Non-pigmented ciliary epithelial cell (primary cell): ENCODE measurements around the gene RPTN.
"Not testable (repeated sequence)": the region's sequence is repeated elsewhere in the genome, so short reads cannot be mapped to it uniquely, and the experiment has no call there.

Source experiments
- DNase-seq: peaks from one replicate; pipeline ENCODE4 v3.0.0-alpha.2; 2010; ENCODE audit warnings: low read depth

RPTN gene

DNA sequence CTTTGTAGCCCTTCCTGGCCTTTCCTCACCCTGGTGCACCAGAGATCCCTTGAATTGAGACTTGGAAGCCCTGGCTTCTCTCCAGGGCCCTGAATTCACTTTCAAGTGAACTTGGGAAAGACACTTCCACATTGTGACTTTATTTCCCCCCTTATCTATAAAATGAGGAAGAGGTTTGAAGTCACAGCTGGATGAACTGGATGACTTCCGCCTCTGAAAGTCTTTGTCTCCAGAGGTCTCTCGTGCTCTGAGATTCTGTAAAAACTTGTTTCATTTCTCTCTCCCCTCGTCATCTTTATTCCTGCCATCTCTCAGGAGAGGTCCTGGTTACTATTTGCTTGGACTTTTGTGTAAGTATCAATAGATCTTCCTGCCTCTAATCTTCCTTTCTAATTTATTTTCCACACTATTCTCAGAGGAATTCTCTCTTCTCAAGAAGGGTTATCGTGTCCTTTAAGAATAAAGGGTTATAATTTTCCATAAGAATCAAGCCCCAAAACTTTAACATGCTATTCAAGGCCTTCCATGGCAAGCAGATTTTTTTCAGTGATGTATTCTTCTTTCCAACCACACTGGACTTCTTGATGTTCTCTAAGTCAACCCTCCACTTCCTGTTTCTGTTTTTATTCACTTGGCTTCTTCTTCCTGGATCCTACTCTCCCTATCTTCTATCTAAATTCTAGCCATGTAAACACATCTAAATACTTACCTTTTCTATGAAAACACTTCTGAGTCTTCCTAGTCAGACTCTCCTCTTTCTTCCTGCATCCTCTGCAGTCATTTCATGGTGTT, 6.5 kb upstream of the RPTN start:
- no peak for DNase-seq

DNA sequence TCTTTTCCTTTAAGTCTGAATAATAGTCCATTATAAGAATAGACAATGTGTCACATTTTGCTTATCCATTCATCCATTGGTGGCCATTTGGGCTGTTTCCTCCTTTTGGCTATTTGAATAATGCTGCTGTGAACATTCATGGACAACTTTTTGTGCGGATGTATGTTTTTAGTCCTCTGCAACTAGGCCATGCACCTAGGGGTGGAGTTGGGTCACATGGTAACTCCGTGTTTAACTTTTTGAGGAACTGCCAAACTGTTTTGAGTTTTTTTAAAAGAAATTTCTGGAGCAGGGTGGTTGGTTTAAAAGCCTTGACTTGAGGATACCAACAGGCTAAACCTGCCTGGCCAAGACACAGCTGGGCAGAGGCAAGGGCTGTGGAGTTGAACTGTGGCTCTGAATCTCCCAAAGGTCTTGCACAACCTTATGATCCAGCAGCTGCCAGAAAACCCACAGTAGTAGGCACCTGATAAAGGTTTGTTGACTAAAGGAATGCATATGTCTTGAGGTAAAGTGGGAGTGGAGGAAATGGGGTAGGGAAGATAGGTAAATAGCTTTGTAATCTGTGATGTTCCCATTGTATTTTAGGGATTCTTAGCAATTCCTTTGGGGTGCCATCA, 5.6 kb upstream of the RPTN start:
- no peak for DNase-seq

DNA sequence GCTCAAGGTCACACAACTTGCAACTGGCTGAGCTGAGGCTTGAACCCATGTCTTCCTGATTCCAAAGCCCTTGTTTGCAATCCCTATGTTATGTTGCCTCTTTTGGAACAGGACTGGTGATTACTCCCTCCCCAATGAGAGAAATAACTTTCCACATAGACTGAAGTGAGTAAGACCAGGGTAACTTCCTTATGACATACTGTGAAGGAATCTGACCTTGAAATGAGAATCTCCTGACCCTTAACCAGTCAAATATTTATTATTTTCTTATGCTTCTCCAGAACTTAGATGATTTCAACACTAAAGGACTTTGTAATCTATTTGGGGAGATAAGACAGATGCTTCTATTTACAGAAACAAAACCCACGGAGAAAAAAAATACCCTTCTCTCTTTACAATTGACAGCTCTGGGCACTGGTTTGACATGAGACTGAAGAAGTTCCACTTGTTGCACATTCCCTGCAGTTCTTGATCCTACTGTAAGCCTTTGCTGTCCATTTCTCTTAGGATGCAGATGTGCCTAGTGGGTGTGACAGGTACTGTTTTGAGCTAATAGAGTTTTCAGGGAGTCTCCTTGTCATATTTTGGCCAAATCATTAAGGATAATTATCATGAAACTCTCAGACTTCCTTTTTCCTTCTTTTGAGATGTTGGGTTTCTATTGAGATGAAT, 3.9 kb upstream of the RPTN start:
- DNase-seq: peak; percentile 88

DNA sequence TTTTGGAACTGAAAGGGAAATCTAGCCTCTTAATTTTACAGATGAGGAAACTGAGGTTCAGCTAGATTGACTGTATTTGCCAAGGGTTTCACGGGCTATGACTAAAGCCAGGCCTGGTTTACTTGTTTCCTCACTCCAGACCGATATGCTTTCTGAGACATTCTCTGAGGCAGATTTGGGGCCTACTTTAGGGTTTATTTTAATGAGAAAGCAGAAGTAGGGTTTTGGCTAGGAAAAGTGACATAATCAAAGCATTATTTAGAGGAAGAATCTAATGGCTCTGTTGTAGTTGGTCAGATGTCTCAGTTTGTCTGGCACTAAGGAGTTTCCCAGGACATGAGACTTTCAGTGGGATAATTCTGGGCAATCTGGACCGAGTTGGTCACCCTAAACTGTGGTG, 1.5 kb upstream of the RPTN start:
- DNase-seq: no peak

DNA sequence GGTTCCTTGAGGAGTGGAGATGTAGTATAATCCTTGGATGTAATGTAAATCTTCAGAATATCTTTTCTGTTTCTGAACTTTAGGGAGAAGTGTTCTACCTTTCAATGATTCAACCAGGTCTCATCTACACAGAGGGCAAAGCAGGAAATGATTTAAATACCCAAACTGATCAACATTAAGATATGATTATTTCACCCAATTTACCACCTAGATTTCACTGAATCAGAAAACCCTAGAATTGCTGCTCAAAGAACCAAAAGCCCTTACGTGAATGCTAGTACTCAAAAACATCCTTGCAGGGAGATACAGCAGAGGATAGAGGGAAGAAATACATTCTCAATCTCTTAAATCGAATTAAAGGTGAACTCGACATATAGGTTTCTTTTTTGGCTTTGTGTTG, 5.0 kb downstream of the RPTN start:
- DNase-seq: no peak

DNA sequence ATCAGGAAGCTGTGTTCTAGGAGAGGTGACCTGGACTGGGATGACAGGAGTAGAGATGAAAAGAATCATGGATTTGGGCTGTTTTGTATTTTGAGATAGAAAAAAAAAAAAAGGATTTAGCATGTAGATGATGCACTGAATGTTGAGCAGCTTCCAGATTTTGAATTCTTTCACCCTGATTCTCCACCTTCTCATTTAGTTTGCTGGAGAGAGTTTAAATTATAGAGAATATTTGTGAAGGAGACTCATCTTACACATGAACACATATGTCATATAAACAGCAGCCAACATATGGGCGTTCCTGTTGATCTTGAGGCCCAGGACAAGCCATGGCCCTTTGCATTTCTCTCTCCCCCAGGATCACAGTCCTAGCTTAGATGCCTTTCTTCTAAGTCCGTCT, 7.4 kb downstream of the RPTN start:
- DNase-seq: no peak

DNA sequence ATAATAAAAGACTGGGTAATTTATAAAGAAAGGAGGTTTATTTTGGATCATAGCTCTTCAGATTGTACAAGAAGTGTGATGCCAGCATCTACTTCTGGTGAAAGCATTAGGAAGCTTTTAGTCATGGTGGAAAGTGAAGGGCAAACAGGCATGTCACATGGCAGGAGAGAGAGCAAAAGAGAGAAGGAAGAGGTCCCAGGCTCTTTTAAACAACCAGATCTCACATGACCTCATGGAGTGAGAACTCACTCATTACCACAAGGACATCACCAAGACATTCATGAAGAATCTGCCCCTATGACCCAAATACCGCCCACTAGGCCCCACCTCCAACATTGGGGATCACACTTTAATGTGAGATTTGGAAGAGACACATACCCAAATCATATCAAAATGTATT, 10.0 kb downstream of the RPTN start:
- DNase-seq: no peak

DNA sequence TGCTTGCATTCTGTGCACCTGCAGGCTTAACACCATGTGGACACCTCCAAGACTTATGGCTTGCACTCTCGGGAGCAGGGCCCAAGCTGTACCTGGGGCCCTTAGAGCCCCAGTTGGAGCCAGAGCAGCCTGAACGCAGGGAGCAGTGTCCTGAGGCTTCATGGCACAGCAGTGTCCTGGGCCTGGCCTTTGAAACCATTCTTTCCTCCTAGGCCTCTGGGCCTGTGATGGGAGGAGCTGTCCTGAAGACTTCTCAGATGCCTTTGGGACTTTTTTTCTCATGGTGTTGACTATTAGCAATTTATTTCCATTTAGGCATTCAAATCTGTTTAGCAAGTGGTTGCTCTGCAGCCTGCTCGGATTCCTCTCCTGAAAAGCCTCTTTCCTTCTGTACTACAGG, 11.0 kb downstream of the RPTN start:
- no peak for DNase-seq

DNA sequence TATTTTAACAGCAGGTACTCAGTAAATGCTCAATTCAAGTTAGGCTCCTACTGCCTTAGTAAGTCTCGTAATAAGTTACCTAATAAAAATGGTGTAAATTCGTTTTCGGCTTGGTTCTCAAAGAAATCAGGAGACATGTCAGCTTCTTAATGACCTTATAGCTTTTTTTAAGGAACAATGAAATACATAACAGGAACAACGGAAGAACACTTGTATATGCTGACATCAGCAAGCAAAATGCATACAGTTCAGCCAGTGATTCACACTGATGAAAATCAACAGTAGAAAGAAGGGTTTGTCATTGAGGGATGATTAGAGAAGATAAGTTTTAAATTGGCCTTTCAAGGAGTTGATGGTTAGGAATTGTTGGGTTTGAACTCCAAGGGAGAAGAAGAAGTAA, 13.3 kb downstream of the RPTN start:
- no peak for DNase-seq

DNA sequence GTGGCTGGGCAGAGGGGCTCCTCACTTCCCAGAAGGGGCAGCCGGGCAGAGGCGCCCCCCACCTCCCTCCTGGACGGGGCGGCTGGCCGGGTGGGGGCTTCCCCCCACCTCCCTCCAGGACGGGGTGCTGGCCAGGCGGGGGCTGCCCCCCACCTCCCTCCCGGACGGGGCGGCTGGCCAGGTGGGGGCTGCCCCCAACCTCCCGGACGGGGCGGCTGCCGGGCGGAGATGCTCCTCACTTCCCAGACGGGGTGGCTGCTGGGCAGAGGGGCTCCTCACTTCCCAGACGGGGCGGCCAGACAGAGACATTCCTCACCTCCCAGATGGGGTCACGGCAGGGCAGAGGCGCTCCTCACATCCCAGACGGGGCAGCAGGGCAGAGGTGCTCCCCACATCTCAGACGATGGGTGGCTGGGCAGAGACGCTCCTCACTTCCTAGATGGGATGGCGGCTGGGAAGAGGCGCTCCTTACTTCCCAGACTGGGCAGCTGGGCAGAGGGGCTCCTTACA, 14.3 kb downstream of the RPTN start:
- DNase-seq: not testable (repeated sequence)

DNA sequence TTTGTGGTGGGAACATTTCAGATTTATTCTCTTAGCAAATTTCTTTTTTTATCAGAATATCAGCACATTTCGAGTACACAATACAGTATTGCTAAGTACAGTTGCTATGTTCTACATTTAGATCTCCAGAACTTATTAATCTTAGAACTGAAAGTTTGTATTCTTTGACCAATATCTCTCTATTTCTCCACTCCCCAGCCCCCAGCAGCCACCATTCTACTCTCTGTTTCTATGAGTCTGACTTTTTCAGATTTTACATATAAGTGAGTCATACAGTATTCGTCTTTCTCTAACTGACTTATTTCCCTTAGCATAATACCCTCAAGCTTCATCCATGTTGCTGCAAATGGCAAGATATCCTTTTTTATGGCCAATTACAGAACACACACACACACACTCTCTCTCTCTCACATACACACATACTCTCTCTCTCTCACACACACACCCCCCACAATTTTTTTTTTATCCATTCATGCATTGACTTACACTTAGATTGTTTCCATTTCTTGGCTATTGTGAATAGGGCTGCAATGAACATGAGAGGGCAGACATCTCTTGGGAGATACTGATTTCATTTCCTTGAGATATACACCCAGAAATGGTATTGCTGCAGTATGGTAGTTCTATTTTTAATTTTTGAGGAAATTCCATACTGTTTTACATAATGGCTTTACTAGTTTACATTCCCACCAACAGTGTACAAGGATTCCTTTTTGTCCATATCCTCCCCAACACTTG, 15.7 kb downstream of the RPTN start:
- DNase-seq: no peak

DNA sequence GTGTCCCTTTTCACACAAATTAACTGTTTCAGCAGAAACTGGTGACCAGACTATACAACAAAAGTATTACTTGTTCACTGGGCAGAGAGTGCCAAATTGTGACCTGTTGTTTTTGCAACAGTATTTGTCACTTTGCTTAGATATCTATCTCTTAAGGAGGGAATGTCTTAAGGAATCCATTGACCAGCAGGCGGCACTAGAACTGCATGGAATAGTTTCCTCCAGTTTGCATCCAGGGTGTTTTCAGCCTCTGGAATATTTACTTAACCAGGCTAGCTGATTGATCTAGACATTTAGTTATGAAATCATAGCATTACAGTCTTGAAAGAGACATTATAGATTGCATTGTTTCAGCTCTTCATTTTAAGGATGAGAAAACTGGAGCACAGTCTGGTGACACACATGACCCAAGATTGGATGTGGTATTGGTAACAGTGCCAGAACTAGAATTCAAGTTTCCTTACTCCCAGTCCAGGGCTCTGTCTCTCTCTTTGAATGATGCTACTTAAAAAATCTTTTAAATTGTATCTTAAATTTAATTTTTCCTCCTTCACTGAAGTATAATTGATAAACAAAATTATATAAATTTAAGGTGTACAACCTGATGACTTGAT, 16.9 kb downstream of the RPTN start:
- DNase-seq: peak; percentile 35

DNA sequence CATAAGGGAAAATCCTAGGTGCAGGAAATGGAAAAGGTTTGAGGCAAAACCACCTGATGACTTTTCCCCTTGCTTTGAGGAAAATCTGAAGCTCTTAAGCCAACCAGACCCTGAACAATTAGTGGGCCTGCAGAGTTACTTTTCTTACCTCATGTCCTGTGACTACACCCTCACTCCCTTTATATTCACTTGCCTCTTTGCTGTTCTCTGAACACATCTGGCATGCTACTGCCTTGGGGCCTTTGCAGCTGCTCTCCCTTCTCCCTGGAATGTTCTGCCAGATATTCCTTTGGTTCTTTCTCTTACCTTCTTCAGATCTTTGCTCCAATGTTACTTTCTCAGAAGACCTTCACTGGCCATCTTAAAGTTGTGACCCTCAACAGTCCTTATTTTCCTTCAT, 21.8 kb downstream of the RPTN start:
- DNase-seq: no peak

DNA sequence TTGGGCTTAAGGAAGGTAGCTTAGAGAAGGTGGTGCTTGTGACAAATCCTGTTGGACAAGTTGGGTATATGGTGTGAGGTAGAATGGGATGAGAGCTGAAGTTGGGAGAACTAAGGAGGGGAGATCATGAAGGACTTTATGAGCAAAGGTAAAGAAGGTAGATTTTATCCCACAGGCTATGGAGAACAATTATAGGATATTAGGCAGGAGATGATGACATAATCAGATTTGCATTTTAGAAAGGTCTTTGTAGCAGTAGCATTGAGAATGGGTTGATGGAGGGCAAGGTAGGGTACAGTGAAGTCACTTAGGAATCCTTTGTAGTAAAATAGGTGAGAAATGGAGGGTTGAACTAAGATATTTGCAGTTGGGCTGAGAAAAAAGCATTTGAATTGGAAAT, 28.8 kb downstream of the RPTN start:
- no peak for DNase-seq

DNA sequence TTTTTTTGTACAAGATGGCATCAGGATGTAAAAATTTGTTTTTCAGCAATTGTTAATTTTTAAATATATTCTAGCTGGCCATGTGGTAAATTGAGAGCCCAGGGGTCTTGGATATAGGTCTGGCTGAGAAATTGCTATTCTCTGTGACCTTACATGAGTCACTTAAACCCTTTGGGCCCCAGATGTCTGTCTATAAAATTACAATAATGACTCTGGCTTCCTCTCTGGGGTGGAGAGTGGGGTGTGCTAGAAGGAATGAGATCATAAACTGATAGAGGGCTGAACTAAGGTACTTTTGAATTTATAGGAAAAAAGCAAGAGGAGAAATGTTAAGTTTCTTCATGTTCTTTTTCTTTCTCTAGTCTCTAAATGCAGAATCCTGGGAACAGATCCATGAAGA, 31.4 kb downstream of the RPTN start:
- no peak for DNase-seq

DNA sequence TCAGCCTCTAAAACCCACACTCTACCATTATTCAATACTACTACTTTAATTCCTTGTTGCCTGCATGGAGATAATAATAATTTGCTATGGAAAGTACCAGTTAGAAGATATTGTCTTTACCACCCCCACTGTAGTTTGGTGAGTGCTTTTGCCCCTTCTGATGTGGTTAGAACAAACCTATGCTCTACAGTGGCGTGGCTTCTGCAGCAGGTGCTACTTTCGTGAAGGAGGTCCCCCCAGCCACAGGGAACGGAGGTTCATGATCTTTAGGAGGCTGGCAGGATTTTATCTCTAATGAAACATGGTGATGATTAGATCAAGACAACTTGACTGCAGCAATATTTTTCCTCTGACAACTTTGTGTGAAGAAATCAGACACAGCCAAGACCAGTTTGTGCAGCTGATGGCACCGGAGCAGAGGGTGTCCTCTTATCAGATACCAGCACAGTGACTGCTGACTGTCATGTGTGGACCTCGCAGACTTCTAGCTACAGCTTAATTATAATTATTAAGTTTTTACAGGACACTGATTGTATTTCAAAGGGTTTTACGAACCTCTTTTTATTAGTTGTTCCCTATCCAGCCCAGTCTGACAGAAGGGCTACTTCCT, 33.1 kb downstream of the RPTN start:
- no peak for DNase-seq

DNA sequence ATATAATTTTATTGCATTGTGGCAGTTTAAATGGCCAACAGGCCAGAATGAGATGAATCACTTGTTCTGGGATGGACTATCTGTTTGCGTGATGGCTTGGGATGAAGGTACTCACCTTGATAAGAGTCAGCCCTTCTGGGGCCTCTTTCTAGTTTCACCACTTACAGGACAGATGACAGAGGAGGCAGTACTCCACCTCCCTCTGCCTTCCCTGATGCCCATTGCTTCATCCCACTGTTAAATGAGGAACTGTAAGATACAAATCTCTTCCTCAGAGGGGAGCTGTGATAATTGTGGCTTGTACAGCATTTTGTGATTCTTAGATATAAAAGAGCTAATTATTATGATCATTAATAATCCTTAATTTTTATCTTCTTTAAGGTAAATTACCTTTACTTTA, 40.1 kb downstream of the RPTN start:
- DNase-seq: no peak

DNA sequence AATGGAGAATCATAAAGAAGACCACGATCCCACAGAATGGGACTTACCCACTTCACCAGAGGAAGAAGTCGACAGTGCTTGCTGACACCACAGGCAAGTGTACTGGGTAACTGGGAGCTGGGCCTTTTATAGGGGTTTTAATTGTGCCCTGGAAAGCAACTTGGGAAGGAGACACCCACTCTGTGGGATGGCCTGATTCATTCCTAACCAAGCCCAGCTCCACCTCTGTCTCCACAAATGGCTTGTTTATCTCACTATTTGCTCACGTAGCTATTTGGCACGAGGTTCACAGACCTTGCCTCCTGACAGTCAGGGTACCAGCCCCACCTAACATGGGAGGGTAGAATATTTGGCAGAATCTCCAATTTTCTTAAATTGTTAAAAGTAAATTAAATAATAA, 43.7 kb downstream of the RPTN start, which contains the start of gene TCHH:
Gene TCHH (minus strand): TSS at position 101 of the 400 bp plus-strand sequence. CDS start 1,364 bp downstream, outside the sequence.
- DNase-seq: no peak

DNA sequence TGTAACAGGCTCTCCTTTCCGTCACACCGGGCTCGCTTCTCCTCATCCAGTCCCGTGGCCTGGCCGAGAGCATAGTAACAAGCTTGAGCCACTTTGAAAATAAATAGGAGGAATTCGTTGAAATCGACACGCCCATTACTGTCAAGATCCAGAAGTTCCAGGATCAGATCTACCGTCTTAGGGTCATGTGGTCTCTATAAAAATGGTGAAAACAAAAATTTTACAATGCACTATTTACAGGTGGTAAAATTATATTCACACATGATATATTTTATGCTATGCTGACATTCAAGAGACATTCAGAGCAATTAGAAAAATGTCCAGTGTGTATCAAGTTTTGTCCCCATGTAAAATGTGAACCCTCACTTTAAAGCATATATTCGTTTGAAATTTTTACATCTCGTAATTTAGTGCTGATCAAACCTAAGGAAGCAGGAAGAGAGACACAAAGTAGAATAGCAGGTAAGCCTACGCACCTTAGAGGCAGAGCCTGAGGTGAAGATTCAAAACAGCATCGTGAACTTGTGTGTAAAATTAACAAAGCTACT, 46.1 kb downstream of the RPTN start:
- no peak for DNase-seq

DNA sequence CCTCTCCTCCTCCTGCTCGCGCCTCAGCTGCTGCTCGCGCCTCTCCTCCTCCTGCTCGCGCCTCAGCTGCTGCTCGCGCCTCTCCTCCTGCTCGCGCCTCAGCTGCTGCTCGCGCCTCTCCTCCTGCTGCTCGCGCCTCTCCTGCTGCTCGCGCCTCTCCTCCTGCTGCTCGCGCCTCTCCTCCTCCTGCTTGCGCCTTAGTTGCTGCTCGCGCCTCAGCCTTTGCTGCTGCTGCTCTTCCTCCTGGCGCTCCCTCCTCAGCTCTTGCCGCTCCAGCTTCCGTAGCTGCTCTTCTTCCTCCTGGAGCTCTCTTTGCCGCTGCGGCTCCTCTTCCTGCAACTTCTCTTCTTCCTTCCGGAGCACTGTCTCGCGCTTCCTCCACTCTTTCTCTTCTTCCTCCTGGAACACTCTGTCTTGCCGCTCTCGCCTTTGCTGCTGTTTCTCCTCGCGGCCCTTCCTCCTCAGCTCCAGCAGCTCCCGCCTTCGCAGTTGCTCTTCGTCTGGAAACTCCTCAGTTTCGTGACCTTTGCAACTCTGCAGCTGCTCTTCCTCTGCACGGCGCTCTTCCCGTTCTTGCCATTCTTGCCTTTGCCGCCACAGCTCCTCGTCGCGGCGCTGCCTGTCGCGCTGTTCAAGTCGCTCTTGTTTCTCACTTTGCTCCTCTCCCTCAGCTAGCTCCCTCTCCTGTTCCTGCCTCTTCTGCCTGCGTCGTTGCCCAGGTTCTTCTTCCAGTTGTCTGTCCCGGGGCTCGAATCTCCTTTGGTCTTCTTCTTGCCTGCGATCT, 46.7 kb downstream of the RPTN start:
- DNase-seq: no peak
